ENCODE results near the gene KDELR1.
A peak's percentile ranks its signal among the peaks of the same experiment; 100 is the strongest.
"Not testable (repeated sequence)": the region's sequence is repeated elsewhere in the genome, so short reads cannot be mapped to it uniquely, and the experiment has no call there.

KDELR1 gene

DNA sequence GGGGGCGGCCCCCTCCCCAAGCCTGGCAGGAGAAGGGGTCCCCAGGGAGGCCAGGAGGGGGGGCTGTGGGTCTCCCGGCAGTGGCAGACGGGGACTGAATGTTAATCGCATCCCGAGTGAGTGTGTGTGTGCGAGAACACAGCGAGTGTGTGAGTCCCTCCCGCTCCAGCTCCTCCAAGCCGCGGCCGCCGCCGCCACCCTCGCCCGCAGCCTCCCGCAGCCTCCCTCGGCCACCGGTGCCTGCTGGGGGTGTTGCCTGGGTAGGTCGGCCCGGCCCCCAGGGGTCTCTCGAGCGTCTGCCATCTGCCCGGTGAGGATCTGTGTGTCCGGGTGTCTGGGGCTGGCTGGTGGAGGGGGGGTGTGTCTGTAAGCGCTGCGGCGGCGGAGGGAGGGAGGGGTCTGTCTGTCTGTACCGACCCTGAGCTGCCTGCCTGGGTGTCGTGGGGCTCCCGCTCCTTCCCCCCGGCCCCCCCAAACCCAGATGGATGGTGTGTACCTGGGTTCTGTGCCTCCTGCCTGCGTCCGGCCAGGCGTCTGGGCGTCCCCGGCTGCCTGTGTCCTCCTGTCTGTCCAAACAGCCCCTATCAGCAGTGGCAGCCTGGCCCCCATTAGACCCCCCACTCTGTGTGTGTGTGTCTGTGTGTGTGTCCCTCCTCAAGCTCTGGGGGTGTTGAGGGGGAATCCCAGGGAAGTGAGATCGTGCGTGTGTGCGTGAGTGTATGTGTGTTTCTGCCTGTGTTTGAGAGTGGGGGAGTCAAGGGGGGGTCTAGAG is 2.4 kb upstream of the KDELR1 start, which contains the start of gene GRIN2D:
TSS of gene GRIN2D (plus strand) at position 110 of the 772 bp plus-strand sequence. CDS start 4,725 bp downstream, outside the sequence.
- H3K4me1 Mint-ChIP-seq (ENCODE audit: low read depth) = peaks cover 40% of the 10 kb centered on the region
- H3K36me3 Mint-ChIP-seq (ENCODE audit: low read depth) = peaks cover 18% of the 10 kb centered on the region
- DNase-seq = peak; percentile 53
- peaks cover 46% of the 10 kb centered on the region for H3K27me3 Mint-ChIP-seq
- H3K4me3 Mint-ChIP-seq = peak within 1 kb of the TSS; percentile 6
- no peak within 1 kb of the TSS for H3K27ac Mint-ChIP-seq
- no peaks in the 10 kb centered on the region for H3K9me3 Mint-ChIP-seq

DNA sequence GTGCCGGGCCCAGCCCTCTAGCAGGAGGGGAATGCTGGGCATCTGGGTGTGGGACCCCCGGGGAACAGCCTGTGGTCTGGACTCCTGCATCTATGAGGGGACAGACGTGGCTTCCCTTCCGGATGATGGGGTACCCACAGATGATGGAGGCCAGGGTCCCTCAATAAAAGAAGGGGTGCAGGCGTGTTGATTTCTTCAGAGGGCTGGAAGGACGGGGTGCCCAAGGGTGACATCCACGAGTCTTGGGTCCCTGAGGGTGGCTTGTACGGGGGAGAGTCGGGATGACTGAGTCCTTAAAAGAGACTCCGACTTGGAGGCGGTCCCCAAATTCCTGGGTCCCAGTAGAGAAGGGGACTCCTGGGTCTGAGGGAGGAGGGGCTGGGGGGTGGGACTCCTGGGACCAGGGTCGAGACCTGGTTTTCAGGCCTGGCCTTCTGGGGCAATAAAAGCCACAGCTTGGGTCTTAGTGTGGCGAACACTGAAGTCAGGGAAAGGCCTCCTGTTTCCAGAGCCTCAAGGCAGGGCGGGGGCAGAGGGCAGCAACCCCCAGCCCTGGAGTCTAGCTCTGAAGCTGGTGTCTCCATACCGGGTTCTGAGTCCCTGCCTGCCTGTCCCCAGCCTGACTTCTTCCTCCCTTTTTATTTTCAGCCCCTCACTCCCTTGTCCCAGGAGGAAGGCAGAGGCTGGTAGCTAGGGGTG is 1.7 kb upstream of the KDELR1 start:
- Mint-ChIP-seq H3K36me3 (ENCODE audit: low read depth) (peaks cover 25% of the 10 kb centered on the region), H3K27me3 (peaks cover 44% of the 10 kb centered on the region), H3K4me1 (ENCODE audit: low read depth) (peaks cover 41% of the 10 kb centered on the region), H3K4me3 (no peak overlapping the region), H3K9me3 (no peaks in the 10 kb centered on the region), H3K27ac (no peak overlapping the region)
- DNase-seq = peak; percentile 31

DNA sequence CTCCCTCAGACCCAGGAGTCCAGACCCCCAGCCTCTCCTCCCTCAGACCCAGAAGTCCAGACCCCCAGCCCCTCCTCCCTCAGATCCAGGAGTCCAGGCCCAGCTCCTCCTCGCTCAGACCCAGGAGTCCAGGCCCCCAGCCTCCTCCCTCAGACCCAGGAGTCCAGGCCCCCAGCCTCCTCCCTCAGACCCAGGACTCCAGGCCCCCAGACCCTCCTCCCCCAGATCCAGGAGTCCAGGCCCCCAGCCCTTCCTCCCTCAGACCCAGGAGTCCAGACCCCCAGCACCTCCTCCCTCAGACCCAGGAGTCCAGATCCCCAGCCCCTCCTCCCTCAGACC is 624 bp upstream of the KDELR1 start:
- Mint-ChIP-seq H3K4me1 (ENCODE audit: low read depth) (peaks cover 35% of the 10 kb centered on the region), H3K4me3 (peak overlapping the region; percentile 94), H3K27me3 (peaks cover 34% of the 10 kb centered on the region), H3K36me3 (ENCODE audit: low read depth) (peaks cover 34% of the 10 kb centered on the region)
- DNase-seq, H3K27ac Mint-ChIP-seq, H3K9me3 Mint-ChIP-seq: not testable (repeated sequence)

- H3K36me3 Mint-ChIP-seq (ENCODE audit: low read depth) = peaks cover 47% of the 10 kb centered on the region
- H3K9me3 Mint-ChIP-seq = no peaks in the 10 kb centered on the region
- peaks cover 20% of the 10 kb centered on the region for H3K27me3 Mint-ChIP-seq
- peak overlapping the region; percentile 94 for H3K4me3 Mint-ChIP-seq
- H3K4me1 Mint-ChIP-seq (ENCODE audit: low read depth) = peaks cover 34% of the 10 kb centered on the region
- DNase-seq = peak; percentile 78
- H3K27ac Mint-ChIP-seq = peak overlapping the region; percentile 96
Measured at GRCh38 chr19:48390188-48391099, 907 bp downstream of the KDELR1 start.

- Mint-ChIP-seq H3K36me3 (ENCODE audit: low read depth) (peaks cover 81% of the 10 kb centered on the region), H3K27me3 (no peaks in the 10 kb centered on the region), H3K9me3 (no peaks in the 10 kb centered on the region), H3K4me3 (no peak overlapping the region), H3K27ac (peak overlapping the region; percentile 33), H3K4me1 (ENCODE audit: low read depth) (peaks cover 13% of the 10 kb centered on the region)
- no peak for DNase-seq
Measured at GRCh38 chr19:48386981-48387380, 4.4 kb downstream of the KDELR1 start.

GRCh38 chr19:48385461-48386087 is 5.8 kb downstream of the KDELR1 start:
- Mint-ChIP-seq H3K27ac (no peak overlapping the region), H3K27me3 (no peaks in the 10 kb centered on the region), H3K36me3 (ENCODE audit: low read depth) (peaks cover 84% of the 10 kb centered on the region), H3K4me1 (ENCODE audit: low read depth) (peaks cover 10% of the 10 kb centered on the region), H3K9me3 (no peaks in the 10 kb centered on the region), H3K4me3 (no peak overlapping the region)
- DNase-seq = no peak

DNA sequence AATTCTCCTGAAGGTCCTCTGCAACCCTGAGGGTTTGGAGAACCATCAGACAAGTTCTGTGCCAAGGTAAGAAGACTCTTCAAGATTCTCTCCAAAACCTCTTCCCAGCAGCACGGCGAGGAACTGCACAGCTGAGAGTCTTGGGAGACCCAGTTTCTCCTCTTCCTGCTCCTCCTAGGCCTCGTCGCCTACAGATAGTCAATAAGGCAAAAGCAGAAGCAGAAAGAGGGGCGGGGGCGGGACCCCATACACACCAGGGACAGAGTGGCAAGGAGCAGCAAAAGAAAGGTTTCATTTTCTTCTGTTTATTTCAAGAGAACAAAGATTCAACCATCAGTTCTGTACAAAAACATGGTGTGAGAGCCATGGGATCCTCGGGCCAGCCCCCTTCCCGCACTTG is 9.1 kb downstream of the KDELR1 start:
- Mint-ChIP-seq H3K36me3 (ENCODE audit: low read depth) (peaks cover 61% of the 10 kb centered on the region), H3K4me1 (ENCODE audit: low read depth) (no peaks in the 10 kb centered on the region), H3K27ac (no peak overlapping the region), H3K27me3 (no peaks in the 10 kb centered on the region), H3K9me3 (no peaks in the 10 kb centered on the region), H3K4me3 (no peak overlapping the region)
- DNase-seq = no peak

- H3K4me3 Mint-ChIP-seq = no peak overlapping the region
Measured at GRCh38 chr19:48381178-48381950, 10.0 kb downstream of the KDELR1 start.

DNA sequence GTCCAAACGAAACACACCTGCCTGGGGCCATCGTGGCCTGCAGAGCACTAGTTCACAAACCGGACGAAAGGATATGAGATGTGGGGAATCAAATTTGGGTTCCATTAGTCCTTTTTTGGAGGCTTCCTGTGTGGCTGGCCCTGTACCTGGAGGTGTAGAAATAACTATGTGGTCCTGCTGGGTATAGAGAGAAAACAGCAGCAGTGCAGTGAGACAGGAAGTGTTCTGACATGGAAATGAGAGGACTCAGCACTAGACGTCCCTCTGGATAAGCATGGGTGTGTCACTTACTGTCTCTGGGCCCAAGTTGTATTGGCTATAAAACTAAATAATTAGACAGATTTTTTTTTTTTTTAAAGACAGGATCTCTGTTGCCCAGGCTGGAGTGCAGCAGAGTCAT is 12.3 kb downstream of the KDELR1 start:
- Mint-ChIP-seq H3K4me1 (ENCODE audit: low read depth) (no peaks in the 10 kb centered on the region), H3K4me3 (no peak overlapping the region), H3K27me3 (no peaks in the 10 kb centered on the region), H3K9me3 (no peaks in the 10 kb centered on the region), H3K27ac (peak overlapping the region; percentile 29), H3K36me3 (ENCODE audit: low read depth) (peaks cover 32% of the 10 kb centered on the region)
- no peak for DNase-seq

More at GRCh38 chr19:48381178-48381950, 10.0 kb downstream of the KDELR1 start:
- DNase-seq = no peak
- no peaks in the 10 kb centered on the region for H3K4me1 Mint-ChIP-seq (ENCODE audit: low read depth)
- no peaks in the 10 kb centered on the region for H3K9me3 Mint-ChIP-seq
- H3K27ac Mint-ChIP-seq = no peak overlapping the region
- no peaks in the 10 kb centered on the region for H3K27me3 Mint-ChIP-seq
- H3K36me3 Mint-ChIP-seq (ENCODE audit: low read depth) = peaks cover 54% of the 10 kb centered on the region

- Mint-ChIP-seq H3K27me3 (no peaks in the 10 kb centered on the region), H3K4me3 (no peak overlapping the region), H3K36me3 (ENCODE audit: low read depth) (peaks cover 24% of the 10 kb centered on the region), H3K9me3 (no peaks in the 10 kb centered on the region), H3K4me1 (ENCODE audit: low read depth) (no peaks in the 10 kb centered on the region), H3K27ac (no peak overlapping the region)
- no peak for DNase-seq
Measured at GRCh38 chr19:48378194-48378570, 13.2 kb downstream of the KDELR1 start.

GRCh38 chr19:48373567-48373966 is 17.8 kb downstream of the KDELR1 start:
- Mint-ChIP-seq H3K4me3 (no peak overlapping the region), H3K27ac (no peak overlapping the region), H3K4me1 (ENCODE audit: low read depth) (no peaks in the 10 kb centered on the region), H3K36me3 (ENCODE audit: low read depth) (no peaks in the 10 kb centered on the region), H3K27me3 (no peaks in the 10 kb centered on the region), H3K9me3 (no peaks in the 10 kb centered on the region)
- DNase-seq = no peak

DNA sequence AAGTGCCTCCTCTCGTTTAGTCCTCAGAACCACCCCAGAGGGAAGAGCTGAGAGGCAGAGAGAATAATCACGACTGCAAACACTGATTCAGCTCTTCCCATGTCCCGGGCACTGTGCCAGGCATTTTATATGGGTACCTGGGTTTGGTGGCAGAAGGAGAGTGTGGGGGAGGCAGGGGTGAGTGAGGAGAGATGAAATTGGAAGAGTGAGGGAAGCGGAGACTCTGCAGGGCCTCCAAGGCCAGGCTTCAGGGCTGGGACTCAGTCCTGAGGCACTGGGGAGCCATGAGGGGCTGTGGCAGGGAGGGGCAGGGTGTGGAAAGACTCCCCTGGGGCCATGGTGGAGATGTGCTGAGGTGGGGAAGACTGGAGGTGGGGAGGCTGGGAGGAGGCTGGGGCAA is 18.4 kb downstream of the KDELR1 start:
- Mint-ChIP-seq H3K4me3 (no peak overlapping the region), H3K27ac (no peak overlapping the region), H3K27me3 (no peaks in the 10 kb centered on the region), H3K9me3 (no peaks in the 10 kb centered on the region), H3K4me1 (ENCODE audit: low read depth) (no peaks in the 10 kb centered on the region), H3K36me3 (ENCODE audit: low read depth) (no peaks in the 10 kb centered on the region)
- no peak for DNase-seq

GRCh38 chr19:48371771-48372170 is 19.6 kb downstream of the KDELR1 start:
- not testable (repeated sequence) for H3K4me3 Mint-ChIP-seq; H3K4me1 Mint-ChIP-seq (ENCODE audit: low read depth); H3K27ac Mint-ChIP-seq; H3K9me3 Mint-ChIP-seq; H3K36me3 Mint-ChIP-seq (ENCODE audit: low read depth); H3K27me3 Mint-ChIP-seq; DNase-seq

Measured in activated T-cell treated with anti-CD3 and anti-CD28 coated beads, Interleukin-2, amount 50 U/mL, for 24 hours (primary cell).